ENCODE measurements around the gene USF2.
"Not testable (repeated sequence)": the region's sequence is repeated elsewhere in the genome, so short reads cannot be mapped to it uniquely, and the experiment has no call there.

Gene USF2

GRCh38 chr19:35268536-35269437 lies at the start of gene USF2:
Gene USF2 (plus strand): TSS chr19:35268962. CDS start chr19:35269102, 140 bp downstream.
- peak; percentile 66 for DNase-seq (ENCODE audit: low read depth)

DNA sequence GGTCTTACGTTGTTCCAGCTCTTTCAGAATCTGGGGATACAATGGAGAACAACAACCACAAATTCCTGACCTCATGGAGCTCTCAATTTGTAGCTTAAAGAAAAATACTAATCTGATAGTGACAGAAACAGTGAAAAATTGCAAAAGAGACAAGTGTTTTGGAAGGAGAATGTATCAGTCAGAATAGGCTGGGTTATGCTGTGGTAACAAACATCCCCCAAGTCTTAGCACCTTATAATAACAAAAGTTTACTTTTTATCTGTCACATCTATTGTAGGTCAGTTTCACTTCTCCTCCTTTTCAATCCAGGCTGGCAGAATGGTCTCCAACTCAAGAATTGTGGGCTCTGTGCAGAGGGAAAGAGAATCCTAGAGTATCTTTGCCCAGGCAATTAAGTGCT lies 49.8 kb upstream of the USF2 start:
- no peak for DNase-seq (ENCODE audit: low read depth)

GRCh38 chr19:35220315-35220921 lies 48.3 kb upstream of the USF2 start:
- no peak for DNase-seq (ENCODE audit: low read depth)

DNA sequence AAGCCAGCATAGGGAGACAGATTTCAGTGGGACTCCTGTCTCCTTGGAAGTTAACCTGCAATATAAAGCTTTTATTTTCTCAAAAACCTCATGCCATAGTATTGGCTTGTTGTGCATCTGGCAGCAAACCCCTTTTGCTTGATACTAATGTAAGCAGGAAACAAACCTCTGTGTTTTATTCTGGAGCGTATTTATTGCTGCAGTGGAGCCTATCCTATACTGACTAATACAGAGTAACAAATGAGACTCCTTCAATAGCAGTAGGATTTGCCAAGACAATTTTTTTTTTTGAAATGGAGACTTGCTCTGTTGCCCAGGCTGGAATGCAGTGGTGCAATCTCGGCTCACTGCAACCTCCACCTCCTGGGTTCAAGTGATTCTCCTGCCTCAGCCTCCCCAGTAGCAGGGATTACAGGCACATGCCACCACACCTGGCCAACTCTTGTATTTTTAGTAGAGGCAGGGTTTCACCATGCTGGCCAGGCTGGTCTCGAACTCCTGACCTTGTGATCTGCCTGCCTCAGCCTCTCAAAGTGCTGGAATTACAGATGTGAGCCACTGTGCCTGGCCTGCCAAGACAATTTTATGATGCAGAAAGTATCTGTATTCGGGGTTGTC lies 47.7 kb upstream of the USF2 start:
- DNase-seq (ENCODE audit: low read depth): not testable (repeated sequence)

DNA sequence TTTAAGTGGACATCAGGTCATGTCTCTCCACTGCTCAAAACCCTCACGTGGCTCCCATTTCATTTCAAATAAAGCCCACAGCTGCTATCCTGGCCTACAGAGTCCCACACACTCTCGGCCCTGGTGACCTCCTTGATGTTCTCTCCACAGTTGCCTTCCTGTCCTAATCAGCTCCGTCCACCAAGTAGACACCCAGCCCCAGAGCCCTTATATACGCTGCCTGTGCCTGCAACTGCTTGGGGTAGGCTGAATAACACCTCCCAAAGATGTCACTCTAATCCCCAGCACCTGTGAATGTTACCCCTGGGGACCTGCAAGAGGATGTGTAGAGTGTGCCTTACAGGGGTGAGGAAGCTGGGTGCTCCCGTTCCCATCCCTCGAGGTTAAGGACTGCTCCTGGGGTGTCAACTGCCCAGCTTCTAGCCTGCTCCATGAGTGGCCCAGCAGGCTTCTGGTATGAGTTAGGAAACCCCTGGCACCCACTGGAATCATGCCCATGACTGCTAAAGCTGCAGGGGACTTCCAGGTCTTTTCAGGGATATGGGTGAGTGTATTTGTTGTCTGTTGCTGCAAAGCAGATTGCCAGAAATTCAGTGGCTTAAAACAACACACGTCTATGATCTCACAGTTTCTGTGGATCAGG lies 46.3 kb upstream of the USF2 start:
- DNase-seq (ENCODE audit: low read depth): no peak

DNA sequence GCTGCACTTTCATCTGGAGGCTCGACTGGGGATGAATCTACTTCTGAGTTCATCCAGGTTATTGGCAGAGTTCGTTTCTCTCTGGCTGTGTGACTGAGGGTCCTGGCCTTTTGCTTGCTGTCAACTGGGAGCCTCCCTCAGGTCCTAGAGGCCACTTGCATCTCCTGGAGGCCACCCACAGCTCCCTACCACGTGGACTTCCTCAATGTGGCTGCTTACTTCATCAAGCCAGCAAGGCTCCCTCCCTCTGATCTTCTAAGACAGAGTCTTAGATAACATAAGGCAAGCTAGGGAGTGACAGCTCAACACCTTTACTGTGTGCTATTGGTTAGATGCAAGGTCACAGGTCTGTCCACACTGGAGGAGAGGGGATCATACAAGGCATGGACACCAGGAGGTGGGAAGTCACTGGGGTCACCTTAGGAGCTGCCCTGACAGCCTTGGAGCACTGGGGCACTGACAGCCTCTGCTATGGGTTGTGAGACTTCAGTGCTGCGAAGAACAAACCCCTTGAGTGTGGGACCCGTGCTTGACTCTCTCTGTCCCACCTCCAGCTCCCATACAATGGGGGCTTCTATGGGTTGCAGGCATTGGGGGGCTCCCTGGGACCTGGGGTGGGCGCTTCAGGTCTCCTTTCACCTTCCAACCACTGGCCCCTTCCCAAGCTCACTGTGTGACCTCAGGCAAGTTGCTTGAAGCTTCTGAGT lies 45.5 kb upstream of the USF2 start:
- DNase-seq (ENCODE audit: low read depth): no peak

- no peak for DNase-seq (ENCODE audit: low read depth)
Measured at GRCh38 chr19:35223862-35224505, 44.8 kb upstream of the USF2 start.

GRCh38 chr19:35224681-35225571 lies 43.8 kb upstream of the USF2 start:
- DNase-seq (ENCODE audit: low read depth): no peak

- no peak for DNase-seq (ENCODE audit: low read depth)
Measured at GRCh38 chr19:35225951-35226350, 42.8 kb upstream of the USF2 start.

- DNase-seq (ENCODE audit: low read depth): no peak
Measured at GRCh38 chr19:35226748-35227147, 42.0 kb upstream of the USF2 start.

DNA sequence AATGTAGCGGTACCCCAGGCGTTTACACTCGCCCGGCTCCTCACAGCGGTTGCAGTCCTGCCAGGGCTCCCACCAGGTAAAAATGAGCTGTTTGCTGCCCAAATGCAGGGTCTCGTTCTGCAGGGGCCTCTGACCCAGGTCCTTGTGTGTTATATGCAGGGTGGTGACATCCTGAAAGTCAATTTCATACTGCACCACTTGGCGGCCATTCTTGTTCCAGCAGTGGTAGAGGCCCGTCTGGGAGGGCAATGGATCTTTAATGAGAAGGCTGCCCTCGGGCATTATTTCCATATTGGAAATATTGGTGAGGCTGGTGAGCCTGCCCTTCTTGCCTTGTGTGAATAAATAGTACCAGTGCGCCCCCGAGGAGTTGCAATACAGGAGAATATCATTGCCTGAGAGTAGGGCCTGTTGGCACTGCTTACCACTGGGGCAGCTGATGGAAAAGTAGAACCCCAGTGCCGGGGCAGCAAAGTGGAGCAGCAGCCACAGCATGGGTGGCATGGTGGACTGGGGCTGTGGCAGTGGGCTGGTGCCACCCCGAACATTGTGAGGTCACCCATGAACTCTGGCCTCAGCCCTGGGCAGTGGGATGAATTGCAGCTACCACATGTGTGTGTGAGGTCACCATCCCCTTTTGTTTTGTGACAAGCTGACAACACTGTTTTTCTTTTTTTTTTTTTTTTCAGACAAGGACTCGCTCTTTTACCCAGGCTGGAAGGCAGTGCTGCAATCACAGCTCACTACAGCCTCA lies 40.4 kb upstream of the USF2 start, which contains the start of gene FAM187B:
FAM187B (minus strand) TSS at position 563 of the 754 bp plus-strand sequence; CDS start at position 504, 59 bp downstream.
- no peak for DNase-seq (ENCODE audit: low read depth)

DNA sequence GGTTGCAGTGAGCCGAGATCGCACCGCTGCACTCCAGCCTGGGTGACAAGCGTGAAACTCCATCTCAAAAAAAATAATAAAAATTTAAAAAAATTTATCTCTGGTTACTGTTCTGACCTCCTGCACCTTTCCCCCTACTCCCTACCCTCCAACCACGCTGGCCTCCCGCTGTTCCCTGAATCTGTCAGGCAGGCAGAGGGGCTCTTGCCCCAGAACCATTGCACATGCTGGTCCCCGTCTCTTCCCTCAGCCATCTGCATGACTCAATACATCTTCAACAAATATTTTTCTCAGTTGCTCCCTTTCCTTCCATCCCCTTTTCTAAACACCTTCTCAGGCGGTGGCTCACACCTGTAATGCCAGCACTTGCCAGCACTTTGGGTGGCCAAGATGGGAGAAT lies 39.2 kb upstream of the USF2 start:
- no peak for DNase-seq (ENCODE audit: low read depth)

GRCh38 chr19:35231956-35232645 lies 36.7 kb upstream of the USF2 start:
- DNase-seq (ENCODE audit: low read depth): no peak

DNA sequence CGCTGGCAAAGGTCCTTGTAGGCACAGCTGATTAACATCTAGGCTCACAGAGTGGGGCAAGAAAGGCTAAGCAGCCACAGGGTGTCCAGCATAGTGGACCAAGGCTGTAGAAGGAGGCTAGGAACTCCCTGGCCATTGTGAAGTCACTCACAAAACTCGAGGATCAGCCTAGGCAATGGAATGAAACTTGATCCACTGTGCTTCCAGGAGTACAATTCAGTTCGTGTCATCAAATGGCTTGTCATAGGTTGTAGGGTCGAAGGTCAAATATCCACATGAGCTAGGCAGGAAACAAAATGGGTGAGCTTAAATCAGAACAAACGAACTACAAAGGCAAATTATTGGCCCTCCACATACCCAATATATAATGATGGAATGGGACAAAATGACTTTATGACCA lies 35.9 kb upstream of the USF2 start:
- DNase-seq (ENCODE audit: low read depth): no peak

- DNase-seq (ENCODE audit: low read depth): no peak
Measured at GRCh38 chr19:35236638-35237400, 31.9 kb upstream of the USF2 start.

- not testable (repeated sequence) for DNase-seq (ENCODE audit: low read depth)
Measured at GRCh38 chr19:35239597-35239996, 29.2 kb upstream of the USF2 start.

DNA sequence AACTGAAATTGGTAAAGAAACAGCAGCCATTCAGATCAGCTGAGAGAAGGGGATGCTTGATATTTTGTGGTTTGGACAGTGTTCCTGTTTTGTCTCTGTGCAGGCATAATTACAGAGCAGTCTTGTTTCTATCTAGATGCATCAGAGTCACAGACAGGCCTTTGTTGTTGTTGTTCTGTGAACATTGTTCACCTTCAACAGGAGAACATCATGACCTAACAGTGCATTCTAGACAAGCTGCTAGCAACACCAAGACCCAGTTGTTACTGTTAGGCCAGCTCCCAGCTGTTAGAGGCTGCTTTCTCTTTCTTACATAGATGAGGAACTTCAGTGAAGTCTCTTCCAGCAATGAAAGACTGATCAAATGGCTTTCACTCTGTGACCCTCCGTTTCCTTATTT lies 28.4 kb upstream of the USF2 start:
- DNase-seq (ENCODE audit: low read depth): no peak

GRCh38 chr19:35241417-35241816 lies 27.3 kb upstream of the USF2 start:
- DNase-seq (ENCODE audit: low read depth): no peak

Measured in iris pigment epithelial cell (primary cell).